ENCODE results near the gene FAM170B. TPM values are rescaled to one million over a fixed set of nuclear protein-coding genes. Genes with fewer than 3 reads are reported as not detected.

FAM170B gene
- total RNA-seq, 1 experiment from 2014 or later: not detected

DNA sequence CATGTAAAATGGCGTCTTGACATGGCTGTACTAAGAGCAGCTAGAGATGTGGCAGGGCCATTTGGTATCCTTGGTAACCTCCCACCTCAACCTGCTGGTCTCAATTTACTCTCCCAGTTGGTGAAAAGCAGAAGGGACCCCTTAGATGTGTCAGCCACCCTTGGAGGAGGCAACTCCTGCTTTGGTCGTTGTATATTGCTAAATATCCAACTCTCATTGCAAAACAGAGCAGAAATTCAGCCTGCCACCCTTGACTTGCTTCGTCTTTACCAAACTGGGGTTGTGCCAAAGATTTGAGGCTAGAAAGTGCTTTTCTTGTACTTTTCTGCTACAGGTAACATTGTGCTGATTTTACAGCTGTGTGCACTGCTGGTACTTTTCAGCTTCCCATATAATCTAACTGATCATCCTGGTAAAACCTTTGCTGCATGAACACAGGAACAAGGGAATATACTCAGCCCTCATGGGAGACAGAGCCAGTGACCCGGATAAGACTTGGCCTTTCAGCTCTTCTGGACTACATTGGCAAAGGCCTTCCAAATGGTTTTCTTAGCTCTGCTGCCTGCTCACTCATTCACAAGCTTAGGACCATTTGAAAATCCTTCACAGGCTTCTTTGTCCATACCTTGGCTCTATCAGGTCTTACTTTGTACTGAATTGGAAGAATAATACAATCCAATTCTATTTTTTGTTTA lies 16.3 kb downstream of the FAM170B start:
- no peak for DNase-seq

DNA sequence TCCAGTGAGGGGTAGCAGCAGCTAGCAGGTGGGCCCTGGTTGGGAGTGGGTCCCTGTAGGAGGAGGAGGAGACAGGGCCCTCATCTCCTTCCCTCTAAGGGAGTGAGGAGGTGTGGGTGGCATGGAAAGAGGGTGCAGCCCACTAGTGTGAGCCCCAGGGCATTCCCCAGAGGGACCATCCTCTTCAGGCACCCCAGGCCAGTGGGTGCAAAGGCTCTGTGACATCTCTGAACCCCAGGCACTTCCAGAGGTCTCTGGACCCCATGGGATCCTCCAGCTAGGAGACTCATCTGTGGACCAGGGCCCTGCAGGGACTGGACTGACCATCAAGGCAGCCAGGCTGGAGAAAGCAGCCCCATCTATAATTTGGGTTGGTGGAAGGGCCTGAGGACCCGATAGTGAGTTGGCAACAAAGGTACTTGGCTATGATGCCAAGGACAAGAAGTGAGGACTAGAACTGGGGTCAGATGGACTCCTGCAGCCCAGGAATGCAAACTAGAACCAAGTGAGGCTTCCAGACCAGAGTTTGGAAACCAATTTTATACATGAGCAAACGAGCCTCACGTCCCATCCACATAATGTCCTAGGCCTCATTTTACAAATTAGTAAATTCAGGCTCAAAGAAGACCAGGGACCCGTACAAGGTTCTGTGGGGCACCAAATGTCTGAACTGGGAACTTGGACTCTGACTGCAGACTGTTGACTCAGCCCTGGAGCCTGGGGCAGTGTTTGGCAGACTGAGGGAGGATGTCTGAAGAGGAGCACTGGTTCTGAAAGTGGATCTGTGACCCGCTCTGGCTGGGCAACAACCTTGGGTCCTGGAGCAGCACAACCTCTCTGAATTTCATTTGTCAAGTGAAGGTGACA lies 17.1 kb downstream of the FAM170B start:
- no peak overlapping the region for H3K27ac ChIP-seq (ENCODE audit: low read length)
- no peak overlapping the region for H3K4me3 ChIP-seq (ENCODE audit: low read length)
- H3K4me2 ChIP-seq (ENCODE audit: low read depth, low read length, poor library complexity, severe bottlenecking): no peak overlapping the region
- no peak overlapping the region for H3K9ac ChIP-seq (ENCODE audit: low read length)
- H3K27me3 ChIP-seq (ENCODE audit: low read length): no peaks in the 10 kb centered on the region
- no peaks in the 10 kb centered on the region for H3K79me2 ChIP-seq (ENCODE audit: low read length)
- H3K4me1 ChIP-seq (ENCODE audit: low read length): no peaks in the 10 kb centered on the region
- H3K36me3 ChIP-seq (ENCODE audit: insufficient read depth, low read length): no peaks in the 10 kb centered on the region
- no peak for DNase-seq
- no peaks in the 10 kb centered on the region for H4K20me1 ChIP-seq (ENCODE audit: insufficient read depth, low read depth, low read length)
- H3K9me3 ChIP-seq (ENCODE audit: low read length): no peaks in the 10 kb centered on the region
- no peaks in the 10 kb centered on the region for H3K9me2 ChIP-seq (replicated peaks; ENCODE audit: insufficient read depth, low read length)
- no peak overlapping the region for H2AFZ ChIP-seq (ENCODE audit: low read length)

More for the DNA sequence above, 16.3 kb downstream of the FAM170B start:
- Histone ChIP-seq H3K27me3 (ENCODE audit: low read length) (no peaks in the 10 kb centered on the region), H3K9me2 (replicated peaks; ENCODE audit: insufficient read depth, low read length) (no peaks in the 10 kb centered on the region), H3K4me1 (ENCODE audit: low read length) (no peaks in the 10 kb centered on the region), H3K9me3 (ENCODE audit: low read length) (no peaks in the 10 kb centered on the region), H3K4me3 (ENCODE audit: low read length) (no peak overlapping the region), H2AFZ (ENCODE audit: low read length) (no peak overlapping the region), H3K4me2 (ENCODE audit: low read depth, low read length, poor library complexity, severe bottlenecking) (no peak overlapping the region), H3K9ac (ENCODE audit: low read length) (no peak overlapping the region), H3K36me3 (ENCODE audit: insufficient read depth, low read length) (no peaks in the 10 kb centered on the region), H4K20me1 (ENCODE audit: insufficient read depth, low read depth, low read length) (no peaks in the 10 kb centered on the region), H3K79me2 (ENCODE audit: low read length) (no peaks in the 10 kb centered on the region), H3K27ac (ENCODE audit: low read length) (no peak overlapping the region)

DNA sequence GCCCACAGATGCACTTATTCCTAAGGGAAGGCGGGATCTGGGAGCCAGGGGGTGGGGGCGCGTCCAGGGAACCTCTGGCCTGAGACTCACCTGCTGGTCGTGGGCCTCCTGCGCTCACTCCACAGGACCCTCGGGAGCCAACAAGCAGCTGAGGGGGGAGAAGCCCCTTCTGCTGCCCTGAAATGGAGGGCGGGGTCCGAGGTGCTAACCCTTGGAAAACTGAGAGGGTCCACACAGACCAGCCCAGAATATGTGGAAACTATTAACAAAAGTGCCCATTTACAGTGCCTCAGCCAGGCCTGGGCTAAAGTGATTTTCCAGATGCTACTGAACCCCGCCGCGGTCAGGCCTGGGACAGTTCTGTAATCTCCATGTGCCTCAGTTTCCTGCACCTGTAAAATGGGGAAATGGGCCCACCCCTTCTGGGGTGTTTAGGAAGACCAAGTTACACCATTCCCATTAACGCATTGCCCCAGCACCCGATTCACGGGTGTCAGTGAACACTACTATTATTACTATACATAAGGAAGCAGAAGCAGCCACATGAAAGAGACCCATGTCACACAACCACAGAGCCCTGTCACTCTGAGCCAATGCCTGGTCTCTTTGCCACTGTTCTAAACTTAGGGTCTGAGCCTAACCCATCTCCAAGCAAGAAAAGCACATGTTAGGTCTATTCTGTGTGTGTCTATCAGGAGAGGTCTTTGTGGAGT lies 17.9 kb downstream of the FAM170B start:
- Histone ChIP-seq H3K9me3 (ENCODE audit: low read length) (no peaks in the 10 kb centered on the region), H3K9ac (ENCODE audit: low read length) (no peak overlapping the region), H3K79me2 (ENCODE audit: low read length) (no peaks in the 10 kb centered on the region), H3K36me3 (ENCODE audit: insufficient read depth, low read length) (no peaks in the 10 kb centered on the region), H2AFZ (ENCODE audit: low read length) (no peak overlapping the region), H3K4me2 (ENCODE audit: low read depth, low read length, poor library complexity, severe bottlenecking) (no peak overlapping the region), H3K9me2 (replicated peaks; ENCODE audit: insufficient read depth, low read length) (no peaks in the 10 kb centered on the region), H3K27ac (ENCODE audit: low read length) (no peak overlapping the region), H3K4me3 (ENCODE audit: low read length) (no peak overlapping the region), H3K4me1 (ENCODE audit: low read length) (no peaks in the 10 kb centered on the region), H4K20me1 (ENCODE audit: insufficient read depth, low read depth, low read length) (no peaks in the 10 kb centered on the region), H3K27me3 (ENCODE audit: low read length) (no peaks in the 10 kb centered on the region)
- no peak for DNase-seq

- H3K4me2 ChIP-seq (ENCODE audit: low read depth, low read length, poor library complexity, severe bottlenecking): no peak within 1 kb of the TSS
- H4K20me1 ChIP-seq (ENCODE audit: insufficient read depth, low read depth, low read length): no peaks in the 10 kb centered on the region
- H3K27me3 ChIP-seq (ENCODE audit: low read length): no peaks in the 10 kb centered on the region
- no peak within 1 kb of the TSS for H2AFZ ChIP-seq (ENCODE audit: low read length)
- H3K4me3 ChIP-seq (ENCODE audit: low read length): no peak within 1 kb of the TSS
- no peak within 1 kb of the TSS for H3K9ac ChIP-seq (ENCODE audit: low read length)
- no peaks in the 10 kb centered on the region for H3K4me1 ChIP-seq (ENCODE audit: low read length)
- no peaks in the 10 kb centered on the region for H3K9me3 ChIP-seq (ENCODE audit: low read length)
- H3K27ac ChIP-seq (ENCODE audit: low read length): no peak within 1 kb of the TSS
- no peak for DNase-seq
- no peaks in the 10 kb centered on the region for H3K79me2 ChIP-seq (ENCODE audit: low read length)
- no peaks in the 10 kb centered on the region for H3K9me2 ChIP-seq (replicated peaks; ENCODE audit: insufficient read depth, low read length)
- H3K36me3 ChIP-seq (ENCODE audit: insufficient read depth, low read length): no peaks in the 10 kb centered on the region
These were observed 18.6 kb downstream of the FAM170B start, which contains the start of gene VSTM4 for GRCh38 chr10:49115015-49115795. Gene VSTM4 (minus strand): TSS chr10:49115522. CDS start chr10:49115485, 37 bp downstream.

DNA sequence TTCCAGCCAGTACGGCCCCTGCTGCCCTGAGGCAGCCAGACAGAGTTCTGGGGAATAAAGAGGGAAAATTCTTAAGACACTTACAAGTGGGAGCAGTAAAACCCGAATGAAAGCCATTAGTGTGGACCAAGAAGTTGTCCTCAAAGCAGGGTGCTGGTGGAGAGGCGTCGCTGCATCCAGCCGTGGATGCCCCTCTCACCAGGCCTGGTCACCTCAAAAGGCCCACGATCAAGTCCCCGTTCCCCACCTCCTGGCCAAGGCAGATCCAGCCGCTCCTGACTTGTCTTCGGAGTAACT lies 19.2 kb downstream of the FAM170B start:
- Histone ChIP-seq H4K20me1 (ENCODE audit: insufficient read depth, low read depth, low read length) (no peaks in the 10 kb centered on the region), H3K4me3 (ENCODE audit: low read length) (no peak overlapping the region), H3K27ac (ENCODE audit: low read length) (no peak overlapping the region), H3K79me2 (ENCODE audit: low read length) (no peaks in the 10 kb centered on the region), H3K9me3 (ENCODE audit: low read length) (no peaks in the 10 kb centered on the region), H3K27me3 (ENCODE audit: low read length) (no peaks in the 10 kb centered on the region), H3K9ac (ENCODE audit: low read length) (no peak overlapping the region), H3K36me3 (ENCODE audit: insufficient read depth, low read length) (no peaks in the 10 kb centered on the region), H3K9me2 (replicated peaks; ENCODE audit: insufficient read depth, low read length) (no peaks in the 10 kb centered on the region), H2AFZ (ENCODE audit: low read length) (no peak overlapping the region), H3K4me1 (ENCODE audit: low read length) (no peaks in the 10 kb centered on the region), H3K4me2 (ENCODE audit: low read depth, low read length, poor library complexity, severe bottlenecking) (no peak overlapping the region)
- no peak for DNase-seq

DNA sequence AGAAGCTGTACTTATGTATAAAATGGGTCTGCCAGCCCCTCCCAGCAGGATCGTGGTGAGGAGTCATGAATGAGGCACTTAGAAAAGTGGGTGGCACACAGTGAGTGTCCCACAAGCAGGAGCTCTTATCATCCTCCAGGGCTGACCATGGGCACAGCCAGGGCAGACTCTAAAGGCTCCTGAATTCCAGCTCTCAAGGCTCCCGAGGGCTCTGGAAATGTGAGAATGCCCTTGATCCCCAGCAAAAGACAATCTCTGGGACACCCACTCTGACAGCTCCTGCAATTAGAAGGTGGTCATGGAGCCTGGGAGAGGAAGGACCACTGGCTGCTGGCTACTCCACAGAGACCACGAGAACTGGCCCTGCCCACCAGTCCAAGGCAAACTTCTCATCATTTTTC lies 20.1 kb downstream of the FAM170B start:
- Histone ChIP-seq H2AFZ (ENCODE audit: low read length) (no peak overlapping the region), H4K20me1 (ENCODE audit: insufficient read depth, low read depth, low read length) (no peaks in the 10 kb centered on the region), H3K4me2 (ENCODE audit: low read depth, low read length, poor library complexity, severe bottlenecking) (no peak overlapping the region), H3K9me2 (replicated peaks; ENCODE audit: insufficient read depth, low read length) (no peaks in the 10 kb centered on the region), H3K36me3 (ENCODE audit: insufficient read depth, low read length) (no peaks in the 10 kb centered on the region), H3K27ac (ENCODE audit: low read length) (no peak overlapping the region), H3K27me3 (ENCODE audit: low read length) (no peaks in the 10 kb centered on the region), H3K4me3 (ENCODE audit: low read length) (no peak overlapping the region), H3K9ac (ENCODE audit: low read length) (no peak overlapping the region), H3K79me2 (ENCODE audit: low read length) (no peaks in the 10 kb centered on the region), H3K9me3 (ENCODE audit: low read length) (no peaks in the 10 kb centered on the region), H3K4me1 (ENCODE audit: low read length) (no peaks in the 10 kb centered on the region)
- DNase-seq: no peak

DNA sequence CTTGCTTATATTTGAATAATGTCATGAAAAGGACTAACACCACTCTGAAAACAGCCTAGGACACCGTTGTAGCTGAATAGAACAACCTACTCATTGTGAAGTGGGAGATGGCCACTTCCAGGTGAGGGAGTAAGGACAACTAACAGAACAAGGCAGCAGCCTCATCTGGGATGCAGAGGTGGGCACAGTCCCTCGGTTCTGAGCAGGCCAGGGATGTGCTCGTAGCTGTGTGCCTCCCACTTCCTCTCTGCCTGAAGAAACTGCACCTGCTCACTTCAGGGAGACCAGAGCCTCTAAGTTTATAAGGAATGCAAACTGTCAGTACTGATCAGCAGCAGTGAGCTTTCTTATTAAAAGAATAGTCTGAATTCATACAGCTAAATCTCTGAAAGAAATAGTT lies 21.0 kb downstream of the FAM170B start:
- Histone ChIP-seq H3K27ac (ENCODE audit: low read length) (no peak overlapping the region), H2AFZ (ENCODE audit: low read length) (no peak overlapping the region), H3K4me2 (ENCODE audit: low read depth, low read length, poor library complexity, severe bottlenecking) (no peak overlapping the region), H3K36me3 (ENCODE audit: insufficient read depth, low read length) (no peaks in the 10 kb centered on the region), H4K20me1 (ENCODE audit: insufficient read depth, low read depth, low read length) (no peaks in the 10 kb centered on the region), H3K9me2 (replicated peaks; ENCODE audit: insufficient read depth, low read length) (no peaks in the 10 kb centered on the region), H3K4me1 (ENCODE audit: low read length) (no peaks in the 10 kb centered on the region), H3K79me2 (ENCODE audit: low read length) (no peaks in the 10 kb centered on the region), H3K9ac (ENCODE audit: low read length) (no peak overlapping the region), H3K27me3 (ENCODE audit: low read length) (no peaks in the 10 kb centered on the region), H3K4me3 (ENCODE audit: low read length) (no peak overlapping the region), H3K9me3 (ENCODE audit: low read length) (no peaks in the 10 kb centered on the region)
- no peak for DNase-seq
